Activated CD8-positive, alpha-beta memory T cell treated with anti-CD3 and anti-CD28 coated beads, Interleukin-2, amount 10 ng/mL, durations not matched to agents 7 days and 5 days (primary cell): ENCODE results near the gene CNTN5. TPM values are rescaled to one million over a fixed set of nuclear protein-coding genes. Genes with fewer than 3 reads are reported as not detected.

Source experiments
- ATAC-seq: fragments of 150-1000 bp; cut with Tn5 transposase; one replicate; pipeline ENCODE4 v1.10.0; 2021; ENCODE audit warnings: moderate library complexity
- CTCF ChIA-PET: fragments of 350-600 bp; sonication (Branson Sonifier 250); formaldehyde crosslinking; loops from one replicate; lab custom pipeline; 2021; ENCODE audit warnings: antibody characterized with exemption; lab: Charles Lee
- DNase-seq: peaks from one replicate; pipeline ENCODE4 v3.0.0-alpha.2; 2020
- H3K27ac Mint-ChIP-seq: one replicate; pipeline ENCODE4 v1.8.0; 2021; ENCODE audit warnings: mild to moderate bottlenecking, mixed read lengths
- H3K27me3 Mint-ChIP-seq: one replicate; pipeline ENCODE4 v1.8.0; 2021; ENCODE audit warnings: mixed read lengths
- H3K36me3 Mint-ChIP-seq: one replicate; pipeline ENCODE4 v1.8.0; 2021; ENCODE audit warnings: mild to moderate bottlenecking, mixed read lengths
- H3K4me1 Mint-ChIP-seq: one replicate; pipeline ENCODE4 v1.8.0; 2021; ENCODE audit warnings: mixed read lengths
- H3K4me3 Mint-ChIP-seq: one replicate; pipeline ENCODE4 v1.8.0; 2021; ENCODE audit warnings: mild to moderate bottlenecking, moderate library complexity, mixed read lengths
- H3K9me3 Mint-ChIP-seq: one replicate; pipeline ENCODE4 v1.8.0; 2022; ENCODE audit warnings: low read depth, mixed read lengths
- total RNA-seq, 2 experiments: library from RNA; stranded (reverse); gene quantifications; one replicate each; pipeline ENCODE4 v1.2.3, GENCODE V29; 2021

Gene CNTN5
- total RNA-seq, 2 experiments from 2014 or later = not detected

DNA sequence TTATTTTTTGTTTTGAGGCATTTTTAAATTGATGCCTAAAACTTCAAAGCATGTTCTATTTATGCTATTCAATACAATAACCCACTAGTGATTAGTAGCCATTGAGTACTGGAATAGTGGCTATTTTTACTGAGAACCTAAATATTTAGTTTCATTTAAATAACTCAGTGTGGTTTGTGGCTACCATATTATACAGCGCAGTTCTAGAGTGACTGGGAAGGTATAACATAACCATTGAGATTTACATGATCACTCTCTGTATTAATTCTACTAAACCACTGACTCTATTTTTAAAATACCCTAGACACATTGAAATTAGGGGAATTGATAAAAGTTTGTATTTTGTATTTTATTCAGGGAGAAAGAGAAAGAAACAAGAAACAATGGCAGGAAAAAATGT is 441.2 kb downstream of the CNTN5 start:
- H3K27me3 Mint-ChIP-seq = no peaks in the 10 kb centered on the region
- DNase-seq (no peak), ATAC-seq (no peak)
- no peak overlapping the region for H3K27ac Mint-ChIP-seq
- no peak overlapping the region for H3K4me3 Mint-ChIP-seq
- H3K4me1 Mint-ChIP-seq = no peaks in the 10 kb centered on the region
- CTCF ChIA-PET = no interaction called here
- H3K9me3 Mint-ChIP-seq = peaks cover 4% of the 10 kb centered on the region
- H3K36me3 Mint-ChIP-seq = no peaks in the 10 kb centered on the region

DNA sequence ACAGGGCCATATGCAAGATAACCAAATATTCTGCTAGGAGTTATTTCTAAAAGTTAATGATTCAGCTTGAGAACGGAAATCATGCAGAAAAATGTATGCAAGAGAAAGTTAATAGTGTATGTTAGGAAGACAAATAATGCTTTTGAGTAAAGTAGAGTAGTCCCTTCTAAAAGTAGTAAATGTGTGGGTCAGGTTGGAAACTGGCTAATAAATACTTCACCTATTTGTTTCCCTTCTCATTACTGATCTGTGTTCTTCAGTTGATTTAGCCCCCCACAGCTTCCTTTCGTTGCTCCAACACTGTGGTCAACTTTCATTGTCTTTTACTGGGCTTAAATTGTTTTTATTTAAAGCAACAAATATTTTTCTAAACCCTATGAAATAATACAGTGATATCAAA is 444.2 kb downstream of the CNTN5 start:
- H3K27me3 Mint-ChIP-seq = no peaks in the 10 kb centered on the region
- ATAC-seq (no peak), DNase-seq (no peak)
- CTCF ChIA-PET = no interaction called here
- no peaks in the 10 kb centered on the region for H3K9me3 Mint-ChIP-seq
- no peak overlapping the region for H3K27ac Mint-ChIP-seq
- no peaks in the 10 kb centered on the region for H3K36me3 Mint-ChIP-seq
- H3K4me3 Mint-ChIP-seq = no peak overlapping the region
- no peaks in the 10 kb centered on the region for H3K4me1 Mint-ChIP-seq

DNA sequence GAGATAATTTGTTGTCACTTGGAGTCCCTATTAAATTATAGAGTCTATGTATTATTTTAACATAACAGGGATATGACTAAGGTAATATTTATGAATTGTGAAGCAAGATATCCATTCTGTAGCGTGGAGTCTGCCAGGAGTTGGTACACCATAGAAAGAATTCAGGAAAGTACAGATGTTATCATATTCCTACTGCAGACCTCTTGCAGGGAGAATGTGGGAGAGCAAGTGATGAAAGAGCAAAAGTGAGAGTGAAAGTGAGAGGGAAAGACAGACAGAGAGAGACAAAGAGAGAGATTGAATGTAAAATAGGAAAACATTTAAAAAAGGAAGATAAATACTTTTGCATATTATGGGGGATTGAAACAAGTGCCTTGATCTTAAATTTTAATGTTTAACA is 468.8 kb downstream of the CNTN5 start:
- ATAC-seq (no peak), DNase-seq (no peak)
- no peak overlapping the region for H3K27ac Mint-ChIP-seq
- H3K36me3 Mint-ChIP-seq = no peaks in the 10 kb centered on the region
- H3K4me3 Mint-ChIP-seq = no peak overlapping the region
- CTCF ChIA-PET = no interaction called here
- no peaks in the 10 kb centered on the region for H3K27me3 Mint-ChIP-seq
- H3K9me3 Mint-ChIP-seq = peaks cover 15% of the 10 kb centered on the region
- no peaks in the 10 kb centered on the region for H3K4me1 Mint-ChIP-seq

DNA sequence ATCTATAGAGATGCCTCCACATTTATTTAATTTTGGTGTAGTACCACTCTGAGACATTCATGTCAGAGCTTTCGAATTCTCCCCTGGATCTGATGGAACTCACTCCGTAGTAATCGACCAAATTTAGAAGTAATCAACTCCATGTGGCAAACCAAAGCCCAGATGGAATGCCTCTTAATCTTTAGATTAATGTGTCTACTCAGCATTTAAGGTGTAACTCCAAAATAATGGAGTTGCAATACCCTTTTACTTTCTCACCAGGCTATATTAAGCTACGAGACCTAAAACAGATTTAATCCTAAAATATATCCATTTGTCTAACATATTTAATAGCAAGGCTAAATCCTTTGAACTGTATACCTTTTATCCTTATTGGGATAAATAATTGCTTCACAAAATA is 473.3 kb downstream of the CNTN5 start:
- peaks cover 17% of the 10 kb centered on the region for H3K9me3 Mint-ChIP-seq
- H3K27me3 Mint-ChIP-seq = no peaks in the 10 kb centered on the region
- no peaks in the 10 kb centered on the region for H3K4me1 Mint-ChIP-seq
- H3K36me3 Mint-ChIP-seq = no peaks in the 10 kb centered on the region
- DNase-seq (no peak), ATAC-seq (no peak)
- no peak overlapping the region for H3K27ac Mint-ChIP-seq
- CTCF ChIA-PET = no interaction called here
- H3K4me3 Mint-ChIP-seq = no peak overlapping the region

DNA sequence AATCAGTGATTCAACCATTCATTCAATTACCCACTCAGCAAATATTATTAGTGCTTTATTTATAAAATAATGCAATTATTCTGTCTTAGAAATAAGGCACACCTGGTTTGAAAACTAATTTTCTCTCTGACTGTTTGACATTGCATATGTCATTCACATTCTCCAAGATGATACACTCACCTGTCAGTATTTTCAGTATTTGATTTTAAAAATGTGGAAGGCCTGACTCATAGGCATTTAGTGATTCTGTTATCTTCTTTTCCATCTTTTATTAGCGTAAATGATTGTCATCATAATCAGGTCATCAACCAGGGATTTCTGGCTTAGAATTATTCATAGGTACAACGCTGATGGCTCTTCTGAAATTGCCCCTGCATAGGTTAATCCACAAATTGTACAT is 480.9 kb downstream of the CNTN5 start:
- H3K27ac Mint-ChIP-seq = no peak overlapping the region
- no peaks in the 10 kb centered on the region for H3K27me3 Mint-ChIP-seq
- ATAC-seq (no peak), DNase-seq (no peak)
- H3K9me3 Mint-ChIP-seq = peaks cover 15% of the 10 kb centered on the region
- CTCF ChIA-PET = no interaction called here
- no peaks in the 10 kb centered on the region for H3K4me1 Mint-ChIP-seq
- H3K4me3 Mint-ChIP-seq = no peak overlapping the region
- H3K36me3 Mint-ChIP-seq = no peaks in the 10 kb centered on the region

DNA sequence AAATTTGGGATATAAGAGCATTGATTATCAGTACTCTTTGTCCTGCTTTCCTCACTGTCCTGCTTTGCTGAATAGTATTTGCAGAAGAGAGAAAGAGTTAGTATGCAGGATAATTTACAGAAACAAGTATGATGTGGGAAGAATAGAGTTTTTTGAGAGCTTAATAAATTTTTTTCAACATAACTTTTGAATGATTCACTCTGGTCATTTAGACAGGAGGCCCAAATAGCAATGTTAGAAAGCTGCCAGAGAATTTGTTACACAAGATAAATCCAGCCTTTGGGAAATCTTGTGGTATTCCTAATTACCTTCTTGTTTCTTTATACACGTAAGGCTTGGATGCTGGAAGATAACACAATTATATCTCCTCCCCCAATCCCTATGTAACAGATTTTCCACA is 484.6 kb downstream of the CNTN5 start:
- ATAC-seq = no peak
- Mint-ChIP-seq H3K27ac (no peak overlapping the region), H3K4me1 (no peaks in the 10 kb centered on the region), H3K9me3 (peaks cover 12% of the 10 kb centered on the region), H3K36me3 (no peaks in the 10 kb centered on the region), H3K27me3 (no peaks in the 10 kb centered on the region), H3K4me3 (no peak overlapping the region)
- DNase-seq = no peak
- CTCF ChIA-PET = no interaction called here

DNA sequence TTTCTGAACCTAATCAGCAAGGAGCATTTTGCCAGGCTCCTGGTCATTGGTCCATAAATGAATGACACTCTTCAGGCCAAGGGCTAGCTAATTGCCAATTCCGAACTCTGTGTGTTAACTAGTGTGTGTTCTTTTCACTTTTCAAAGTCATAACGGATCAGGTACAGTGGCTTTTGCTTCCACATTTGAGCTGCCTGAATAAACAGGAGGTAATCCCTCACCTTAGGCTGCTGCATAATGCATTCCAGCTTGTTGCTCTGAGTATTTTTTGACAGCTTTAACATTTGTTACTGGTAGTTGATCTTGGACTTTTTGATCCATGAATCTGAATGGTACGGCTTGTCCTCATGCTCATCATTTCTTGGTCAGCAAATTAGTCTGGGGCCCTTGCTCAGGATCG is 485.1 kb downstream of the CNTN5 start:
- Mint-ChIP-seq H3K27ac (no peak overlapping the region), H3K27me3 (no peaks in the 10 kb centered on the region), H3K4me3 (no peak overlapping the region), H3K36me3 (no peaks in the 10 kb centered on the region), H3K4me1 (no peaks in the 10 kb centered on the region), H3K9me3 (peaks cover 12% of the 10 kb centered on the region)
- no peak for ATAC-seq
- DNase-seq = no peak
- CTCF ChIA-PET = no interaction called here

DNA sequence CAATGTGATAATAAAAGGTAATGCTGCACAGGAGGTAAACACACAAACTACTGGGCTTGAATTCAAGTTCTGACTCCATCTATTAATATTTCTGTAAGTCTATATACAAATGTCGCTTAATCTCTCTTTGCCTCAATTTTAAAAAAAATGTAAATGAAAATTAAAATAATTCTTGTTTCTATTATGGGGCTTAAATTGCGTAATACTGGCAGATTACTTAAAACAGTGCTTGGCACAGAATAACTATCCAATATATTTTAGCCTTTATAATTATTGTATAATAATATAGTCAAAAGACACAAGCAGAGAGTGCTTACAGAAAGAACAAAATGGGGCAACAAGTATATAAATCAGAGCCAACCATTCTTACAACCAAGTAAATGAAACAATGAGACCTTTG is 489.1 kb downstream of the CNTN5 start:
- H3K27me3 Mint-ChIP-seq = no peaks in the 10 kb centered on the region
- no peaks in the 10 kb centered on the region for H3K4me1 Mint-ChIP-seq
- ATAC-seq (no peak), DNase-seq (no peak)
- H3K4me3 Mint-ChIP-seq = no peak overlapping the region
- H3K9me3 Mint-ChIP-seq = peaks cover 4% of the 10 kb centered on the region
- H3K36me3 Mint-ChIP-seq = no peaks in the 10 kb centered on the region
- H3K27ac Mint-ChIP-seq = no peak overlapping the region
- CTCF ChIA-PET = no interaction called here

DNA sequence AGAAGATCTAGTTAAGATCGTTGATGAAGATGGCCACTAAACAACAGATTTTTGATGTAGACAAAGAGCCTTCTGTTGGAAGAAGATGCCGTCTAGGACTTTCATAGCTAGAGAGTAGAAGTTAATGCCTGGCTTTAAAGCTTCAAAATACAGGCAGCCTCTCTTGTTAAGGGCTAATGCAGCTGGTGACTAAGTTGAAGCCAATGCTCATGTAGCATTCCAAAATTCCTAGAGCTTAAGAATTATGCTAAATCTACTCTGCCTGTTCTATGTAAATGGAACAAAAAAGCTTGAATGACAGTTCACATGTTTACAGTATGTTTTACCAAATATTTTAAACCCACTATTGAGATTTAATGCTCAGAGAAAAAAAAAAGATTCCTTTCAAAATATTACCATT is 492.6 kb downstream of the CNTN5 start:
- ATAC-seq = no peak
- no peaks in the 10 kb centered on the region for H3K36me3 Mint-ChIP-seq
- H3K27me3 Mint-ChIP-seq = no peaks in the 10 kb centered on the region
- no peaks in the 10 kb centered on the region for H3K9me3 Mint-ChIP-seq
- no peak for DNase-seq
- CTCF ChIA-PET = no interaction called here
- no peak overlapping the region for H3K4me3 Mint-ChIP-seq
- no peak overlapping the region for H3K27ac Mint-ChIP-seq
- H3K4me1 Mint-ChIP-seq = no peaks in the 10 kb centered on the region

DNA sequence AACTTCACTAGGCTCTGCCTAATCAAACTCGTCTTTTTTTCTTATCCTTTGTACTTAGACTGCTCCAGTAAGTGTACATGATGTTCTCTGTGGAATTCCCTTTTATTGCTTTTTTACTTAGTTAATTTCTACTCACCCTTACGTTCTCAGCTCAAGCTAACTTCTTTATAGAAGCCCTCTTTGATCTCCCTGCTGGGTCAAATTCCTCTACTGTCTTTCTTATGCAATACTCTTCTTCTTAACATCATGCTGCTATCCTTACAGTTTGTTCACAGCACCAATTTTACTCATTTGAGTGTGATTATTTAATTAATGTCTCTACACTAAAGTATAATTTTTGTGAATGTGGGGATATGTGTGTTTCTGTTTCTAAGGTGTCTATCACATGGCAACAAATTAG is 498.3 kb downstream of the CNTN5 start:
- no peaks in the 10 kb centered on the region for H3K4me1 Mint-ChIP-seq
- CTCF ChIA-PET = no interaction called here

DNA sequence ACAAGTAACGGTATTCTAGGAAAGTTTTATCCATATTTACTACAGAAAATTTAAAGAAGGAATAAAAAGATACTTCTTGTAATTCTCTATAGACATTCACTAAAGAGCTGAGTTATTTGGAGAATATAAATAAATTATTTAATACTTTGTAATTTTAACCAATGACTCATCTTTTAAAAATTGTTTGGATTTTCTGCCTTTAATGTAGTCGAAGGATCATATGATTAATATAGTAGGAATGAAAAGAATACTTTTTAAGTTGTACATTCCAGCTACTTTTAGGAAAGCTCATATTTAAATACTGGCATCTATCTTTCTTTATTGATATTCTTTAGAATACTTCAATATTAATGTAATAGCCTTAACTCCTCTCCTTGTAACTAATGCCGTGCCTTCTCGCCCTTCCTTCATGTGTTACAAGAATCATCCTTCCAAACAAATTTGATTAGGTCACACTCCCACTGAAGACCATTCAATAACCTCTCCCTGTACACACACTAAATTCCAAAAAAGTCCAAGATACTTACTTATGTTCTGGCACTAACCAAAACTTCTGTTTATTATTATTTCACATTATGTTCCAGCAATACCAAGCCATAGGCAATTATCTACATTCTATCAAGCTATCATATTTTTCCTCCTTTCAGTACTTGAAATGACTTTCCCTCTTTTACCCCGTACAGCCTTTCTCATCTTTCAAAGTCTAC is 501.9 kb downstream of the CNTN5 start:
- Mint-ChIP-seq H3K27ac (no peak overlapping the region), H3K27me3 (no peaks in the 10 kb centered on the region), H3K4me3 (no peak overlapping the region), H3K4me1 (no peaks in the 10 kb centered on the region), H3K36me3 (no peaks in the 10 kb centered on the region), H3K9me3 (peaks cover 10% of the 10 kb centered on the region)
- ATAC-seq (no peak), DNase-seq (no peak)
- CTCF ChIA-PET = no interaction called here

More for the DNA sequence above, 498.3 kb downstream of the CNTN5 start:
- H3K9me3 Mint-ChIP-seq = peaks cover 5% of the 10 kb centered on the region
- ATAC-seq = no peak
- no peak overlapping the region for H3K27ac Mint-ChIP-seq
- H3K4me3 Mint-ChIP-seq = no peak overlapping the region
- no peak for DNase-seq
- no peaks in the 10 kb centered on the region for H3K36me3 Mint-ChIP-seq
- no peaks in the 10 kb centered on the region for H3K27me3 Mint-ChIP-seq

DNA sequence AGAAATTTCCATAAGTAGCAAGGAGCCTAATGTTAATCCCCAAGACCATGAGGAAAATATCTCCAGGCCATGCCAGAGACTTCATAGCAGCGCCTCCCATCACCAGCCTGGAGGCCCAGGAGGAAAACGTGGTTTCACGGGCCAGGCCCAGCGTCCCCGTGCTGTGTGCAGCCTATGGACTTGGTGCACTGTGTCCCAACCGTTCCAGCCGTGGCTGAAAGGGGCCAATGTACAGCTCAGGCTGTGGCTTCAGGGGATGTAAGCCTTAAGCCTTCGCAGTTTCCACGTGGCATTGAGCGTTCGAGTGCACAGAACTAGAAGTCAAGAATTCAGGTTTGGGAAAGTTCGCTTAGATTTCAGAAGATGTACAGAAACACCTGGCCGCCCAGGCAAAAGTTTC is 510.7 kb downstream of the CNTN5 start:
- no peak for ATAC-seq
- H3K4me3 Mint-ChIP-seq = no peak overlapping the region
- H3K27ac Mint-ChIP-seq = no peak overlapping the region
- CTCF ChIA-PET = no interaction called here
- no peaks in the 10 kb centered on the region for H3K4me1 Mint-ChIP-seq
- H3K36me3 Mint-ChIP-seq = no peaks in the 10 kb centered on the region
- H3K27me3 Mint-ChIP-seq = no peaks in the 10 kb centered on the region
- H3K9me3 Mint-ChIP-seq = peaks cover 10% of the 10 kb centered on the region
- DNase-seq = no peak

DNA sequence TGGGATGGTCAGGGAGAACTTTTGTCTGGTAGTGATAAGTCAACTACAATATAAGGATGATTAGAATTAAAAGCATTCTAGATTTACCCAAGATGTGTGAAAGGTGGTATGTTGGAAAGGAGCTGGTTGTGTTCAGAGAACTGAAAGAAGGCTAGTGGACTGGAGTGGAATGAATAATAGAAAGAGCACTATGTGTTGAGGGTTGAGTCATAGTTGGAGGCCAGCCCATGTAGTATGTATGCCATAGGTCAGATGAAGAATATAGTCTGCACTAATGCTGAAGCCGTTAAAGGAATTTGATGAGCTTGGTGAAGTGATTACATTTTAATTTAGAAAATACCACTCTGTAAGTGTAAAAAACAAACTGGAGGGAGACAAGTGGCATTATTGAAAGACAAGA is 514.1 kb downstream of the CNTN5 start:
- Mint-ChIP-seq H3K27me3 (no peaks in the 10 kb centered on the region), H3K4me1 (no peaks in the 10 kb centered on the region), H3K9me3 (peaks cover 4% of the 10 kb centered on the region), H3K27ac (no peak overlapping the region), H3K4me3 (no peak overlapping the region), H3K36me3 (no peaks in the 10 kb centered on the region)
- CTCF ChIA-PET = no interaction called here
- DNase-seq (no peak), ATAC-seq (no peak)

DNA sequence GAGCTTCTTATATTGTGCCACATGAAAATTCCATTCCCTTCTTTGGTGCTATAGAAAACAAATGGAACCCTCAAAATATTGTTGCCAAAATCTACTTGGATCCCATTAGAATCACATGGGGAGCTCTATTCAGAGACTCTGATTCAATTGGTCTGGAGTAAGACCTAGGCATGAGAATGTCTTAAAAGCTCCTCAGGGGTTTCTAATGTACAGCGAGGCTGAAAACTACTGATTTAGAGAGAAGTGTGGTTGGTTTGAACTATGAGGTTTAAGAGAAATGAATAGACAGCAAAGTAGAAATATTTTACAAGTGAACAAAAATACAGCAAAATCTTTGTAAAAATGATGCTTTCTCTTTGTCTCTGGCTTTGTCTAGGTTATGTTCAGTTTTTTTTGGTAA is 514.7 kb downstream of the CNTN5 start:
- Mint-ChIP-seq H3K27me3 (no peaks in the 10 kb centered on the region), H3K36me3 (no peaks in the 10 kb centered on the region), H3K27ac (no peak overlapping the region), H3K4me3 (no peak overlapping the region), H3K4me1 (no peaks in the 10 kb centered on the region), H3K9me3 (peaks cover 4% of the 10 kb centered on the region)
- ATAC-seq = no peak
- CTCF ChIA-PET = no interaction called here
- no peak for DNase-seq

DNA sequence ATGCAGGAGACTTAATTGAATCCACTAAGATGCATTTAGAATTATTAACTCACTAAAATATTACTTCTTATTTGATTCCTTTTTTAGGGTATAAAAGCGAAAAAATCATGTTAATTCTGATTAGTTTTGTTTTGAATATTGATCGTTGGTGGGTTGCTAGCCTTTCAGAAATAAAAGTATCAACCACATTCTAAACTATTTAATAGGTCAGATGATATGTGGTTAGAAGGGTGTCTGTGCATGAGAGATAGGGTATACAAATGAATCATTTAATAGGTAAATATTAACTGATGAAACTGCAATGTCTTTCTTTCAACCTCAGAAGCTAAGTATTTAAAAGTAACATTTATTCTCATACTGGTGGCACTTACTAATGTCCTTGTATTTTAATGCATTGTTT is 515.1 kb downstream of the CNTN5 start:
- H3K36me3 Mint-ChIP-seq = no peaks in the 10 kb centered on the region
- no peaks in the 10 kb centered on the region for H3K27me3 Mint-ChIP-seq
- no peak overlapping the region for H3K4me3 Mint-ChIP-seq
- no peaks in the 10 kb centered on the region for H3K4me1 Mint-ChIP-seq
- peaks cover 5% of the 10 kb centered on the region for H3K9me3 Mint-ChIP-seq
- DNase-seq (no peak), ATAC-seq (no peak)
- CTCF ChIA-PET = no interaction called here
- H3K27ac Mint-ChIP-seq = no peak overlapping the region
